ENCODE measurements around the gene ABCA12.

- TF ChIP-seq POLR2A (IDR thresholded peaks at IDR 0.05; ENCODE audit: insufficient read depth in 1 of 2, low read depth in 2 of 2, low read length in 2 of 2) (no peak), ZNF10 (CRISPR knock-in tag; IDR thresholded peaks at IDR 0.05; ENCODE audit: borderline replicate concordance, low read depth) (no peak), ZNF143 (CRISPR knock-in tag; IDR thresholded peaks at IDR 0.05) (no peak), HES4 (CRISPR knock-in tag; IDR thresholded peaks at IDR 0.05; ENCODE audit: borderline replicate concordance) (no peak), GLI4 (CRISPR knock-in tag; IDR thresholded peaks at IDR 0.05; ENCODE audit: borderline replicate concordance) (no peak)
These were observed 1.8 kb upstream of the ABCA12 start for GRCh38 chr2:215140166-215140707.

Measured in HepG2 (cell line).